A549 (cell line): ENCODE results near the gene SPSB1.

Experiments
- MAX ChIP-seq: IDR thresholded peaks from 2 replicates; pipeline ENCODE4 v1.6.1; 2012
- PBX3 ChIP-seq: IDR thresholded peaks from 2 replicates; pipeline ENCODE4 v1.6.1; 2012
- SMC3 ChIP-seq: fragments of >200 bp; sonication (Bioruptor Twin); formaldehyde crosslinking; IDR thresholded peaks from 3 replicates; pipeline ENCODE4 v1.6.1; 2018; ENCODE audit warnings: inconsistent platforms

- TF ChIP-seq PBX3 (no peak), SMC3 (no peak), MAX (no peak)
Measured at GRCh38 chr1:9375912-9376311, 83.2 kb downstream of the SPSB1 start.
